GM18498 (cell line): ENCODE data around the gene UMODL1.

ENCODE experiments used
- ATAC-seq: cut with Tn5 transposase; IDR thresholded peaks from one replicate; pipeline ENCODE4 v1.9.1; 2021; ENCODE audit warnings: mild to moderate bottlenecking, moderate library complexity; ENCODE audit not compliant: unreplicated experiment

UMODL1 gene

GRCh38 chr21:42182713-42183371 is 111.7 kb downstream of the UMODL1 start:
- ATAC-seq = no peak

GRCh38 chr21:42183374-42184266 is 112.5 kb downstream of the UMODL1 start:
- no peak for ATAC-seq

- no peak for ATAC-seq
Measured at GRCh38 chr21:42186591-42186990, 115.5 kb downstream of the UMODL1 start.

- ATAC-seq = peak; percentile 96
Measured at GRCh38 chr21:42187976-42188653, 117.0 kb downstream of the UMODL1 start.

- peak; percentile 4 for ATAC-seq
Measured at GRCh38 chr21:42188663-42189062, 117.5 kb downstream of the UMODL1 start.

GRCh38 chr21:42189431-42189830 is 118.3 kb downstream of the UMODL1 start:
- ATAC-seq = no peak

- ATAC-seq = no peak
Measured at GRCh38 chr21:42189860-42190485, 118.9 kb downstream of the UMODL1 start.

GRCh38 chr21:42190486-42190863 is 119.4 kb downstream of the UMODL1 start:
- no peak for ATAC-seq

GRCh38 chr21:42191064-42191463 is 119.9 kb downstream of the UMODL1 start:
- ATAC-seq = no peak

GRCh38 chr21:42191696-42192595 is 120.8 kb downstream of the UMODL1 start:
- ATAC-seq = no peak
